Kidney (tissue), 14 donors: ENCODE measurements around the gene NOL3. TPM values are rescaled to one million over a fixed set of nuclear protein-coding genes. Genes with fewer than 3 reads are reported as not detected.

Source experiments
- DNase-seq, 5 donors: peaks; one replicate each; pipeline ENCODE4 v3.0.0-alpha.2; 2013 to 2020
- FAIRE-seq: peaks from 2 replicates; lab custom pipeline; 2012; peaks lifted over from hg19 to GRCh38; lab: Jason Lieb, UNC
- H3K27ac ChIP-seq, 2 donors: one replicate each; pipeline ENCODE4 v1.7.0; 2013; ENCODE audit warnings: low read depth in 2 of 2, low read length in 2 of 2, inconsistent platforms in 1 of 2
- H3K27me3 ChIP-seq: one replicate; pipeline ENCODE4 v1.7.1; 2013; ENCODE audit warnings: low read length, inconsistent platforms; ENCODE audit not compliant: control insufficient read depth, insufficient read depth
- H3K36me3 ChIP-seq, 3 donors: one replicate each; pipeline versions ENCODE4 v1.7.0 to v1.7.1; 2013; ENCODE audit warnings: low read length in 3 of 3, control low read depth in 1 of 3, inconsistent platforms in 1 of 3; ENCODE audit not compliant: insufficient read depth in 3 of 3, control insufficient read depth in 2 of 3
- H3K4me1 ChIP-seq, 3 donors: one replicate each; pipeline versions ENCODE4 v1.7.0 to v1.7.1; 2013; ENCODE audit warnings: low read length in 3 of 3, inconsistent platforms in 1 of 3, low read depth in 1 of 3; ENCODE audit not compliant: control insufficient read depth in 2 of 3, insufficient read depth in 2 of 3
- H3K4me3 ChIP-seq, 3 donors: one replicate each; pipeline versions ENCODE4 v1.7.0 to v1.8.1; 2013; ENCODE audit warnings: low read length in 3 of 3, control low read depth in 1 of 3, inconsistent platforms in 1 of 3
- H3K9ac ChIP-seq, 3 donors: one replicate each; pipeline versions ENCODE4 v1.7.0 to v1.7.1; 2013; ENCODE audit warnings: low read length in 3 of 3, control low read depth in 1 of 3, inconsistent platforms in 1 of 3
- H3K9me3 ChIP-seq, 3 donors: one replicate each; pipeline versions ENCODE4 v1.7.0 to v1.7.1; 2013; ENCODE audit warnings: low read length in 3 of 3, control low read depth in 1 of 3, inconsistent platforms in 1 of 3; ENCODE audit not compliant: control insufficient read depth in 2 of 3, insufficient read depth in 1 of 3
- intact Hi-C: fragments of 100-400 bp; cut with DNase I; formaldehyde crosslinking; loops from one replicate; pipeline ENCODE4 v1.11.1; 2022
- polyA plus RNA-seq: library from polyadenylated mRNA; stranded (reverse); fragments of 350-450 nt; fragmentation: Illumina TruSeq; extraction: RNeasy Lipid Tissue Mini Kit (QIAGEN cat#74804); gene quantifications from one replicate; pipeline ENCODE4 v1.2.3, GENCODE V29; 2014; ENCODE audit warnings: low read depth, low replicate concordance; ENCODE audit not compliant: insufficient read depth
- total RNA-seq: library from RNA; stranded (reverse); fragmentation: NEBNext Ultra II Directional; extraction: Animal tissue kit (Norgen Biotek cat#: 25700); gene quantifications from one replicate; pipeline ENCODE4 v1.2.1, GENCODE V29; 2021
- TF ChIP-seq, protein P1 (sequence below): IDR thresholded peaks from 3 replicates; pipeline ENCODE4 v1.5.1; 2012; ENCODE audit warnings: mild to moderate bottlenecking, moderate library complexity, borderline replicate concordance; ENCODE audit not compliant: insufficient read depth; ENCODE audit errors: extremely low read depth
- donor health status: control.
- donor health status: control.
- donor health status: control.
- donor health status: control.
- donor health status: control.
- donor health status: DM: yes; HTN: yes; CAD: no.
- donor health status: Normal renal cell carcinoma (clear cell type).

Gene NOL3
- total and polyA plus RNA-seq, 2 donors from 2014 or later = 35.3 to 36.4 TPM

DNA sequence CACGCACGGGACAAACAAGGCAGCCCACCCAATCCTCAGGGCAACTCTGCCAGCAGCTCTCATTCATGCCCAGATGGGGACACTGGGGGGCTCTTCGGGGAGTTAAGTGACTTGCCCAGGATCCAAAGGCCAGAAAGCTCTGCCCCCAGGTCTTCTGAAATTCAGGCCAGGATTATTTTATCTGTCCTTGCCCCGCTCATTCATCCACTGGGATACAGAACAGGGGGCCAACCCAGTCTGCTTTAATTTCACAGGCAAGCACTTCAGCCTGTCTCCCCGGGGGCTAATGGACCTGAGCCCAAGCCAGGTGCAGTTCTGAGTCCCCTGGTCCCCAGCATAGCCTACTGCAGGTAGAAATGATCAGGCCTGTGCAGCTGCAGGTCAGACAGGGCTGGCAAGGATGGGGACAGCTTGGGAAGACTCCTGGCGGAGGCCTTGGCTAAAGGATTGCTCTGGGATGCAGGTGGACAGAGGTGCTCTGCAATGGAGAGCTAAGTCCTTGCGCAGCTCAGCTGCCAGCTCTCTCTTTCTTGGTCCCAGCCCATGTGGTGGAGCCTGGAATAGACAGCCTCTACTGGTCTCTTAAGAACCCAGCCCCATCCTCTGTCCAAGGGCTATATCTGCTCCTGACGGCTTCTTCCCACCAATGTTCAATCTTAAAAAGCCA lies 18.8 kb upstream of the NOL3 start:
- H3K9ac ChIP-seq = no peak overlapping the region

GRCh38 chr16:67154578-67155294 lies 15.6 kb upstream of the NOL3 start:
- H3K27ac ChIP-seq = no peak overlapping the region
- no peak overlapping the region for H3K9ac ChIP-seq
- no peak overlapping the region for H3K4me3 ChIP-seq
- intact Hi-C loops = no loop called here
- FAIRE-seq (no peak), DNase-seq (peak; percentile 33 to 74 (median 49))
- TF ChIP-seq, protein P1, sequence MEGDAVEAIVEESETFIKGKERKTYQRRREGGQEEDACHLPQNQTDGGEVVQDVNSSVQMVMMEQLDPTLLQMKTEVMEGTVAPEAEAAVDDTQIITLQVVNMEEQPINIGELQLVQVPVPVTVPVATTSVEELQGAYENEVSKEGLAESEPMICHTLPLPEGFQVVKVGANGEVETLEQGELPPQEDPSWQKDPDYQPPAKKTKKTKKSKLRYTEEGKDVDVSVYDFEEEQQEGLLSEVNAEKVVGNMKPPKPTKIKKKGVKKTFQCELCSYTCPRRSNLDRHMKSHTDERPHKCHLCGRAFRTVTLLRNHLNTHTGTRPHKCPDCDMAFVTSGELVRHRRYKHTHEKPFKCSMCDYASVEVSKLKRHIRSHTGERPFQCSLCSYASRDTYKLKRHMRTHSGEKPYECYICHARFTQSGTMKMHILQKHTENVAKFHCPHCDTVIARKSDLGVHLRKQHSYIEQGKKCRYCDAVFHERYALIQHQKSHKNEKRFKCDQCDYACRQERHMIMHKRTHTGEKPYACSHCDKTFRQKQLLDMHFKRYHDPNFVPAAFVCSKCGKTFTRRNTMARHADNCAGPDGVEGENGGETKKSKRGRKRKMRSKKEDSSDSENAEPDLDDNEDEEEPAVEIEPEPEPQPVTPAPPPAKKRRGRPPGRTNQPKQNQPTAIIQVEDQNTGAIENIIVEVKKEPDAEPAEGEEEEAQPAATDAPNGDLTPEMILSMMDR = no peak
- H3K36me3 ChIP-seq = no peaks in the 10 kb centered on the region
- H3K27me3 ChIP-seq = peaks cover 35% of the 10 kb centered on the region
- no peaks in the 10 kb centered on the region for H3K9me3 ChIP-seq
- H3K4me1 ChIP-seq = peaks cover 0 to 32% (median 0%) of the 10 kb centered on the region in 3 donors

More for the DNA sequence above, 18.8 kb upstream of the NOL3 start:
- Histone ChIP-seq H3K9me3 (no peaks in the 10 kb centered on the region), H3K4me3 (peak overlapping the region in 2 of 3 donors; percentile 60 to 75), H3K36me3 (peaks cover 0 to 8% (median 7%) of the 10 kb centered on the region in 3 donors), H3K27me3 (peaks cover 16% of the 10 kb centered on the region), H3K4me1 (peaks cover 0 to 25% (median 0%) of the 10 kb centered on the region in 3 donors), H3K27ac (peak overlapping the region in 1 of 2 donors; percentile 85)
- peak in 1 of 5 donors; percentile 26 for DNase-seq
- TF ChIP-seq, protein P1 = no peak
- intact Hi-C loops = no loop called here
- FAIRE-seq = no peak

- FAIRE-seq (no peak), DNase-seq (peak; percentile 78 to 91 (median 88))
- Histone ChIP-seq H3K4me3 (peak overlapping the region in 1 of 3 donors; percentile 5), H3K27ac (no peak overlapping the region), H3K9ac (no peak overlapping the region), H3K9me3 (no peaks in the 10 kb centered on the region), H3K36me3 (no peaks in the 10 kb centered on the region), H3K4me1 (peaks cover 0 to 28% (median 0%) of the 10 kb centered on the region in 3 donors), H3K27me3 (peaks cover 35% of the 10 kb centered on the region)
- intact Hi-C loops = no loop called here
- TF ChIP-seq, protein P1 = peak; percentile 98
Observed at GRCh38 chr16:67155295-67156142, 14.8 kb upstream of the NOL3 start.
